ENCODE results near the gene GNAL.
"Not testable (repeated sequence)": the region's sequence is repeated elsewhere in the genome, so short reads cannot be mapped to it uniquely, and the experiment has no call there.

GNAL gene

DNA sequence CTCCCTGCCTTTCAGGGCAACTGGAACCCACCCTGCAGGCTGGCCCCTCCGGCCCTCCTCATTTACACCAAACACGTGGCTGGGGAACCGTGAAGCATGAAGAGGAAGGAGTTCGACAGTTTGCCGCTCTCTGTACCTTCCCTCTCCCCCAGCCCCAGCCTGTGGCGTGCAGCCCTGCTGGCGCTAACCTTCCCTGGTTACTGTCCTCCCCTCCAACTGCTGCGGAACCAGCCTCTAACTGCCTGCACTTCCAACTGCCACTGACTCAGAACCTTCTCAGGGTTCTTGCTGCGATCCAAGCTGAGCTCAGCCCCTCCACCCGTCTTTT is 19.2 kb upstream of the GNAL start:
- DNase-seq: no peak

DNA sequence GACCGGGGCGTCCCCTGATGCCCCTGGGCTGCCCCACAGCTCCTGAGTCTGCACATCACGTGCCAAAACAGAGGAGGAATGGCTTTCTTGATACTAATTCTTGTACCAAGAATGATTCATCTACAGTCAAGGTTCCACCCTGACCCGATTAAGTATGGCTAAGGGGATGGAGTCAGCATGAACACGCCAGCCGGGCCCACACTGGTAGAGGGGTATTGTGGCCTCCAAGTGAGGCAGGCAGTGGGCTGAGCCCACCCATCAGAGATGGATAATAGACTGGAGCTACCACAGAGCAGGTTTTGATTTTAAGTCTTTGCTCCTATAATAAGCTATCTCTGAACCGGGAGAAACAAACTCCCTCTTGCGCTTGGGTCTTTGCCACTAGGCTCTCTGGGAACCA is 17.9 kb upstream of the GNAL start:
- no peak for DNase-seq

DNA sequence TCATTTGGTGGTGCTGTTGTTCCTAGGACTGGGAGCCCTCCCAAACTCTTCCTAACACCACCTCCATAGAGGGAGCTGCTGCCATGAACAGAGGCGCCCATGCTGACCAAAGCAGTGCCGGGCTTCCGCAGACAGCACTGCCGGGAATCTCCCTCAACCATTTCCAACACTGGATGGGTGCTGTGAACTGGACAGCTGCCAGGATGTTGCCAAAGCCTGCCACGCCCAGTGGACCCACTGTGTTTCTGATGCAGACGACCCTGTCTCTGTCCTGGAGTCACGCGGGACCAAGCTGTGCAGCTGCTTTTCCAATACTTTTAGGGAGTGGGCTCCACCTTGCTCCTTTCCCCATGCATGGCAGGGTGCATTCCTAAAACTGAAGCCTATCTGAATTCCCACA is 16.9 kb upstream of the GNAL start:
- no peak for DNase-seq

DNA sequence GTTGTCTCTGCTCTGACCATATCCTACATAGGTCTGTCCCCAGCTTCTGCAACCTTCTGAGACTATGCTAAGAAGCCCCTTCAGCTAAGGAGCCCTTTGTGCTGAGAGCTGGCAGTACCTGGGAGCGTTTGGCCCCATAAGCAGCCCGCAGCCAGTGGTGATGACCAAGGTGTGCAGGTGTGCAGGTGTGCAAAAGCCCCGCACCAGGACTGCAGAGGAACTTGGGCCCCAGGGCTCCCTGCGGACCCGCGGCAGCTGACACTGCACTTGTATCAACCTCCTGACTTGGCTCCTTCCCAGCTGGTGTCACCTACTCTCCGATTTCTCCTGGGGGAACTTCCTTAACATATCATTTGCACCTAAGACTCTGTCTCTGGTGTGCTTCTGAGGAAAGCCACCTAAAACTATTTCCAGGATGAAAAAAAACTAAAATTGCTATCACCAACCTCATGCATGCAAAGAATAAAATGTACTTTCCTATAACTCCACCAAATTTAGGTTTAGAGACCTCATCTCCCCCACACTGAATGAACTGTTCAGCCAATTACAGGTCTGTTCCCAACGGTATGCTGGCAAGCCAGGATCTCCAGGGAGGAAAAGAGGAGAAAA is 16.1 kb upstream of the GNAL start:
- no peak for DNase-seq

DNA sequence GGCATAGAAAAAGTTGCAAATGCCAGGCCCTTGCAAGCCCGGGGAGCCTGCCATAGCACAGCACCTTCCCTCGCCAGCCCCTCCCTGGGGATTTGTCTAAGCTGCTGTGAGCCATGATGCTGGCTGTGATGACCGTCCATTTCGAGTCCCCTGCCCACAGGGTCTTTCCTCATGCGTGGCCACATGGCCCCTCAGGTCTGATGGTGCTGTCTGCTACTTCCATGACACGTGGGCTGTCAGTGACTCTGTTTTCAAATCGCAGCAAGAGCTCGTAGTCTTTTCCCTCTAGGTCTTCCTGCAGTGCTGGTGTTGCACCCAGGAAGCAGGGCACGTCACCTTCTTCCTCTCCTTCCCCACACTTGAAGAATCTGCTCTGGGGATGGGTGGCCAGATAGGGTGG is 15.5 kb upstream of the GNAL start:
- DNase-seq: no peak

DNA sequence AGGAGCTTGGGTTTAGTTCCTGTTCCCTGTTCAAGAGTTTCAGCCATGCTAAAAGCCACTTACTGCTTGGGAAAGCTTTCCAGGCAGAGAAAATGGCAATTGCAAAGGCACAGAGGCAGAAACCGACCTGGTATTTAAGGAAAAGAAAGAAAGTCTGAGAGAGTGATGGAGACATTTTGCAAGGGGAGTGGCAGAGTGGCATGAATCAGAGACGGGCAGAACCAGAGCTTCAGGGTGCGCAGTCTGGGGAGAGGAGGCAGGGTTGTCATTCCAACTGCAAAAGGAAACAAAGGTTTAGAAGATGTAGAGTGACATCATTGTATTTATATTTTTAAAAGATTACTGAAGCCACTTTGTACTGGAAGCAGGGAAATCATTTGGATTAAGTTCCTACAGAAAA is 14.9 kb upstream of the GNAL start:
- no peak for DNase-seq

DNA sequence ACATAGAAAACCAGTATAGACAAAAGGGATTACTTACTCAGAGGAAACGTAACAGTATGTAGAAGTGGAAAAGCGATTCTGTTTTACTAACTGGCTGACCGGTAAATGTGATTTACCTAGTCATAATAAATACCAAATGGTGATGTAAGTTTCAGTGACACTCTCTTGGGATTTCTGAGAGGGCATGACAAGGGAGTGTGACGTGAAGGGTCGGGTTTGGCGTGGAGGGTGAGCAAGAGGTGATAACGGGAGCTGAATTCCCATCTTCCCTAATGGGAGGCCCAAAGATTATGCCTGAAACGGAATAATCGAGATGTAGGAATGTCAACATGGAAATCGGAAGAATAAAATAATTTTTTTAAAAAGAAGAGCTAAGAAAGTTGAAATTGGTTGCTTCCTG is 12.7 kb upstream of the GNAL start:
- no peak for DNase-seq

DNA sequence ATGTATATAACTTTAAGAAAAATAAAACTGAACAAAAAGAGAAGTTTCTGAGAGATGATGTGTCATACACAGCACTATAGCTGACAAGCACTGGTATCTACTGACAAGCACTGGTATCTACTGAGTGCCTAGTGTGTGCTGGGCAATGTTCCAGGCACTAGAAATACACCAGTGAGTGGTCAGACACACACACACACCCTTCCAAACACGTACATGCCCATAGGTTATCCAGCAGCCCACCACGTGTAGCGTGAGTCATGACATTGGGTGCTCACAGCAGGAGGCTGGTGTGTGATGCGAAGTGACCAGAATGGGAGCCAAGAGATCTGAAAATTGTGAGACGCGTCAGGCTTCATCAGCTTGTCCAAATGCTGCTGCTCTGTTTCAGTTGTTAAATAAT is 12.2 kb upstream of the GNAL start:
- DNase-seq: no peak

DNA sequence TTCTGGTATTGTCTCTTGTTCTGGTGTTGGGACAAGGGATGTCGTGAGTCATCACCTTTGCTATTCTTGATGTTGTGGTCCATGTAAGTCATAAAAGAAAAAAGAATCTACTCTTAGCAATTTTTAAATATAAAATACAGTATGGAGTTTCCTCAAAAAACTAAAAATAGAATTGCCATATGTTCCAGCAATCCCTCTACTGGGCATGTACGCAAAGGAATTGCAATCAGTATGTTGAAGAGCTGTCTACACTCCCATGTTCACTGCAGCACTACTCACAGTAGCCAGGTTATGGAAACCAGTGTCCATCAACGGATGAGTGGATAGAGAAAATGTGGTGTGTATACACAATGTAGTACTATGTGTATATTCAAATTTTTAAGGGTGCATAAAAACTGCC is 10.9 kb upstream of the GNAL start:
- no peak for DNase-seq

DNA sequence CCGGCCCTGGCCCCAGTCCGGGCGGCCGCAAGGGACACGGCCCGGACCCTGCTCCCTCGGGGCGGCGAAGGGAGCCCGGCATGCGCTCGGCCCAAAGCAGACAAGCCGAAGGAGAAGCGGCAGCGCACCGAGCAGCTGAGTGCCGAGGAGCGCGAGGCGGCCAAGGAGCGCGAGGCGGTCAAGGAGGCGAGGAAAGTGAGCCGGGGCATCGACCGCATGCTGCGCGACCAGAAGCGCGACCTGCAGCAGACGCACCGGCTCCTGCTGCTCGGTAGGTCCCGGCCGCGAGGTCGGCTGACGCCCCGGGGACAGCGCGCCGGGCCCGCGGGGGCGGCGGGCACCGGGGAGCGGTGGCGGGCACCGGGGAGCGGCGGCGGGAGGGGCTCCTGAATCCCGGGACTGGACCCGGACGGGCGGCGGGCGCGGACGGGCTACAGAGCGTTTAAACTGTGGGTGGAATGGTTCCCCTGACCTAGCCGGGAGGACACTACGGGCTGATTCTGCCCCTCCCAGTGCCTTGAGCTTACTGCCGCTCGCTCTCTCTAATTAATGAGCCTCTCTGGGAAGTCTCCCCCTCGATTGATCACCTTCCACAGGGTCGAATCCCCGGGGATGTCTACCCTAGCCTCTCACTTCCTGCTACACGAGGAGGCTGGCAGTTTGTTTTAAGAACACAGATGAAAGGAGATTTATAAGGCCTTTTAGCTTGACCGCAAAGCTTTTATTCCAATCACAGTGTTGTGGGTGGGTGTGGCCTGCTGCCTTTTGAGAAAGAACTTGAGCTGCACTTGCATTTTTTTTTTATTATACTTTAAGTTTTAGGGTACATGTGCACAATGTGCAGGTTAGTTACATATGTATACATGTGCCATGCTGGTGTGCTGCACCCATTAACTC is 853 bp downstream of the GNAL start:
- no peak for DNase-seq

DNA sequence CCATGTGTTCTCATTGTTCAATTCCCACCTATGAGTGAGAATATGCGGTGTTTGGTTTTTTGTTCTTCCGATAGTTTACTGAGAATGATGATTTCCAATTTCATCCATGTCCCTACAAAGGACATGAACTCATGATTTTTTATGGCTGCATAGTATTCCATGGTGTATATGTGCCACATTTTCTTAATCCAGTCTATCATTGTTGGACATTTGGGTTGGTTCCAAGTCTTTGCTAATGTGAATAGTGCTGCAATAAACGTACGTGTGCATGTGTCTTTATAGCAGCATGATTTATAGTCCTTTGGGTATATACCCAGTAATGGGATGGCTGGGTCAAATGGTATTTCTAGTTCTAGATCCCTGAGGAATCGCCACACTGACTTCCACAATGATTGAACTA is 1.6 kb downstream of the GNAL start:
- not testable (repeated sequence) for DNase-seq

DNA sequence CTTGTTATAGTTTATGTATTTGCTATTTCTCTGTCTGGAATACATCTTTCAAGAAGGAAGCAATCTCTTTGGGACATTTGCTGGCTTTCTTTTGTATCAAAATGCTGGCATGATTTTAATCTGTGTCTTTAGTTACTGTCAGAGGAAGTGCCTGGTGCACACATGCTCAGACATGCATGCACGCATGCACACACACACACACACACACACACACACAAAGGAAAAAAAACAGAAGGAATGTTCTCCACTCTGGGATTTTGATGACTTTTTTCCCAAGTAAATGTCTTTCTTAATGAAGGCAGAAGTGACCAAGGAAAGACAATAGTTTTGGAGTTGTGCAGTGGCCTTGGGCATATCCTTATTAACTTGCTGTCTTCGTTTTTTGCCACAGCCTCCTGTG is 6.7 kb downstream of the GNAL start:
- DNase-seq: no peak

DNA sequence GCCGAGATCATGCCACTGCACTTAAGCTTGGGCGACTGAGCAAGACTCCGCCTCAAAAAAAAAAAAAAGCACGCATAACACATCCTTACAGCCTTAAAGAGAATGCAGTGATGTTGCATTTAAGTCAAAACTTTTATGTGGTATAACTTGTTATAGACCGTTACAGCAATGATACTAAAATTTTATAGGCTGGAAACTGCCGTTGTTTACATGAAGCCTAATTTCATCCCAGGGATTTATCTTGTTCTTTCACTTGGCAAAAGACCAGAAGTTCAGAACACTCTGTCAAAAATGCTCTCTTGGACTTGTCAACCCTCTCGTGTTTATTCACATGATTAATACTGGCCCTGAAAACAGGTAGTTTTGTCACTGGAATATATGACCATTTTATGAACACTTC is 7.4 kb downstream of the GNAL start:
- no peak for DNase-seq

DNA sequence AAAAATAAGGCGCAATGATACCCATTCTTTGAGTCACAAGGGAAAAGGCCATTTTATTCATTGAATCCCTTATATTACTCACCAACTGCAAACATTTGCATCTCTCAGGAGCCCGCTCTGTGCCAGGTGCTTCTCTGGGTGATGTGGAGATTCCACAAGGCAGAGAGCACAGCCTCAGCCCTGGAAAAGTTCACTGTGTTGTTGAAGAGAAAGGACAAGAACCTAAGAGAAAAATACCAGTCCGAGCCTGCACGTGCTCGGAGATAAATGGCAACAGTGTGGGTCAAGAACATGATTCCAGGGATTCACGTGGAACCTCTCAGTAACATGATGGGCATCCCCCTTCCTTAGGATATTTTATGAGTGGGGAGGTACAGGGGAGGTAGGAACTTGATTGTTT is 11.8 kb downstream of the GNAL start:
- DNase-seq: no peak

DNA sequence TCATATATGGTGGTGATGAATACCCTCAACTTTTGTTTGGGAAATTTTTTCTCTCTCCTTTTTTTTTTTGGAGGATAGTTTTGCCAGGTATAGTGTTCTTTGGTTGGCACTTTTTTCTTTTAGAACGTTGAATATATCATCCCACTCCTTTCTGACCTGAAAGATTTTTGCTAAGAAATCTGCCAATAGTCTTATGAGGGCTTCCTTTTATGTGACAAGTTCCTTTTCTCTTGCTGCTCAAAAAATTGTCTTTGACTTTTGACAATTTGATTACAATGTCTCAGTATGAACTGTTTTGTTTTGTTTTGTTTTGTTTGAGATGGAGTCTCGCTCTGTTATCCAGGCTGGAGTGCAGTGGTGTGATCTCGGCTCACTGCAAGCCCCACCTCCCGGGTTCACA is 21.5 kb downstream of the GNAL start:
- DNase-seq: no peak

DNA sequence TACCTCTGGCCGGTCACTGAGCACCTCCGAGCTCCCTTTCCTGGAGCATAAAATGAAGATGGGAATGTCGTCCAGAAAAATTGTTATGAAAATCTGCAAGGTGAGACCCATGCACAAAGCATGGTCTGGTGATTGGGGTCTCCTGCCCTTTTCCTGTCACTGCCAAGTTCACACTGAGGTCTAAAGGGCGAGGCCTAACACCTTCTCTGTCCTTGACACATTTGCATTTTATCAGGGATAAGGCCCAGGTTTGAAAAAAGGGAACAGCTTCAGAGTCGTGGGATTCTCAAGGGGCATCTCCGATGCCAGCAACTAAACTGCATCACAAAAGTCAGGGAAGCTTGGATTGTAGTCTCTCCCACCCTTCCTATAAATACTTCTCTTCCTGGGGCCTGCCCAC is 24.7 kb downstream of the GNAL start:
- no peak for DNase-seq

DNA sequence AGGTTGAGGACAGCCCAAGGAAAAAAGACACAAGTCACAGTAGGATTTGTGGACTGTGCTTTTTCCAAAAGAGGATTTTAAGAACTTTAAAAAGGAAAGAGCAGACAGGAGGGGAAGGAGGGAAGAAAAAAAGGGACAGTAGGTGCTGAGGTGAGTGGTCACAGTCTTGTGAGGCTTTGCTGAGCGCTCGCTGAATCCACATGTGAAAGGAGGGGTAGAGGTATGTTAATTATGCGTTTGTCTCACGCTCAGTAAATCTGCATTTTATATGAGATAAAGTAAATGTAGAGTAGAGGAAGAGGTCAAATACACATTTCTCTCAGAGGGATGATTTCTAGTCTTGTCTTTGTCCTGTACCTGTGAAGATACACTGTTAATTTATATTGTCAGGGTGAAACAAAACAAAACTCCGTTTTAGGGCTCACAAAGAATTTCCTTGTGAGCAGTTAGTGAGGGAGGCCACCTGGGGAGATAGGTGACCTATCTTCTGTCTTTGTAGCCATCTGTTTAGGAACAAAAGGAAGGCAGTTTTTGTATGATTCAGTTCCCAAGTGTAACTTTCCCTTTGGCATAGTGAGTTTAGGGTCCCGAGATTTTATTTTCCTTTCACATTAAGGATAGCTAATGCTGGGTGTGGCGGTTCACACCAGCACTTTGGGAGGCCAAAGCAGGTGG is 25.3 kb downstream of the GNAL start:
- DNase-seq: no peak

DNA sequence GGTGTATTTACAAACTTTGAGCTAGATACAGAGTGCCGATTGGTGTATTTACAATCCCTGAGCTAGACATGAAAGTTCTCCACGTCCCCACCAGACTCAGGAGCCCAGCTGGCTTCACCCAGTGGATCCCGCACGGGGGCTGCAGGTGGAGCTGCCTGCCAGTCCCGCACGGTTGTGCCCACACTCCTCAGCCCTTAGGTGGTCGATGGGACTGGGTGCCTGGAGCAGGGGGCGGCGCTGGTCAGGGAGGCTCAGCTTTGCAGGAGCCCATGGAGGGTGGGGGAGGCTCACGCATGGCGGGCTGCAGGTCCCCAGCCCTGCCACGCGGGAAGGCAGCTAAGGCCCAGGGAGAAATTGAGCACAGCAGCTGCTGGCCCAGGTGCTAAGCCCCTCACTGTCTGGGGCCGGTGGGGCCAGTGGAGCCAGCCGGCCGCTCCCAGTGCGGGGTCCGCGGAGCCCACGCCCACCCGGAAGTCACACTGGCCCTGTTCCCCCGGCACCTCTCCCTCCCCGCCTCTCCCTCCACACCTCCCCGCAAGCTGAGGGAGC is 27.8 kb downstream of the GNAL start:
- DNase-seq: not testable (repeated sequence)

DNA sequence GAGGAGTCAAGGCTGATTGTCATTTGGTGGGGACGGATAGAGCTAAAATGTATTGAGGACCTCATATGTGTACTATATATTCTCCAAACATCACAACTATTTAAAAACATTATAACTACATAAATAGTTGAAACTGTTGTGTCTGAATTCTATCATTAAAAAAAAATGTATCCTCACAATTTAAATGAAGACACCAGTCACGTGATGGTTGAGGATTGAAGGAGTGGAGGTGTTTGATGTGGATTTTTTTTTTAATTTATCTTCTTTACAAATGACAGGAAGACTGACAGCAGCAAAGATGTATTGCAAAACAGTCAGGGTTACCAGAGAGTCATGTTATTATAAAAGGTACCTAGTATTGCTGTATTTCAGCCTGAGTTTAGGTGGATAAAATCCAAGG is 30.0 kb downstream of the GNAL start:
- DNase-seq: no peak

DNA sequence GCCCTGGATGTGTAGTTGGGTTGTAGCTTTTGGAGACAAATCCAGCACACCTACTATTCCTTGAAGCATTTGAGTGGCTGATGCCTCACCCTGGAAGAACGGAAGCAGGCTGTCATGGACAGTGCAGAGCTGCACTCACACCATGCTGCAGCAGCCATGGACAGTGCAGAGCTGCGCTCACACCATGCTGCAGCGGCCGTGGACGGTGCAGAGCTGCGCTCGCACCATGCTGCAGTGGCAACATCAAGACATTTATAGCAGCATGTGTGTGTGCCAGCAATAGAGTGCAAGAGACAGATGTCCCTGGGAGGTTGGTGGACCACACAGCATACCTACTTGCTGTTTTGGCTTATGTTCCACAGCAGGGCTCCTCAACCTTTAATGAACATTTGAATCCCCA is 30.6 kb downstream of the GNAL start:
- peak; percentile 37 for DNase-seq

DNA sequence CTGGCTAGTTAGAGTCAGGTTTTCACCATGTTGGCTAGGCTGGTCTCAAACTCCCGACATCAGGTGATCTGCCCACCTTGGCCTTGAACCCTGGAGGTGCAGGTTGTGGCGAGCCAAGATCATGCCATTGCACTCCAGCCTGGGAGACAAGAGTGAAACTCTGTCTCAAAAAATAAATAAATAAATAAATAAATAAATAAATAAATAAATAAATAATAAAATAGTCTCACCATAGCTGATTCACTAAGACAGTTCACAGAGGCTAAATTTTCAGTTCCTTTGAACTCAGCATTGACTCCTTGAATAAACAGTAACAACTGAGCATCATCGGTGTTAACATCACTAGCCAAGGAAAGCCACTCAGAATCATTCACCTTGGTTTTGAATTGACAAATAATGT is 32.7 kb downstream of the GNAL start:
- DNase-seq: no peak

DNA sequence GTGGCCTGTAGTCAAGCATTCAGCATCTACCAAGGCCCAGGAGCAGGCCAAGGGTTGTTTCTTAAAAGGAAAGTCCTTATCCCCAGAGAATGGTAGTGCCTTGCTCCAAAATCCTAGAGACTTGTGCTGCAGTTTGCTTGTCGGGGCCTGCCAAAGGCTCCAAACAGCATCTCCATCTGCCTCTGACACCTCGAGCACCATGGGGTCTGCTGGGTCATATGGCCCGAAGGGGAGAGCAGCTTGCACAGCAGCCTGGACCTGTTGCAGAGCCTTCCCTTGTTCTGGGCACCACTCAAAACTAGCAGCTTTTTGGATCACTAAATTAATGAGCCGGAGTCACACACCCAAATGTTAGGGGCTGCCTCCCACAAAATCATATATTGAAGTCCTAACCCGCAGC is 35.7 kb downstream of the GNAL start:
- DNase-seq: no peak

DNA sequence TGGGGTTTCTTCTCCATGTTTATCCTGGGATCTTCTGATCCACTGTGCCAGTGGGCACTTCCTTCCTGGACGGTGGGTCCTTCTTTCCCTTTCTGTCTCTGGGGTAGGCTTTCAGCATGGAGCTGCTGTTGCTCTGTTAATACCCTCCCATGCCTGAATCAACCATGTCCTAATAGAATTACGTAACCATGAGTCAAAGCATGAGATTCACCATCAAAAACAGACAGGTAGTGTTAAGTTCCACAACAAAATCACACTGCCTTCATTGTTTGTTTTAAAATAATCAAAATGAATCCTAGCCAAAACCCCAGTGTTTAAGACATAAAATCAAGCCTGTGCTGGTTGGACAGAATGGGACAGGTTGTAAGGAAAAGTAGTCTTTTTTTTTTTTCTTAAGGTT is 37.5 kb downstream of the GNAL start:
- no peak for DNase-seq

DNA sequence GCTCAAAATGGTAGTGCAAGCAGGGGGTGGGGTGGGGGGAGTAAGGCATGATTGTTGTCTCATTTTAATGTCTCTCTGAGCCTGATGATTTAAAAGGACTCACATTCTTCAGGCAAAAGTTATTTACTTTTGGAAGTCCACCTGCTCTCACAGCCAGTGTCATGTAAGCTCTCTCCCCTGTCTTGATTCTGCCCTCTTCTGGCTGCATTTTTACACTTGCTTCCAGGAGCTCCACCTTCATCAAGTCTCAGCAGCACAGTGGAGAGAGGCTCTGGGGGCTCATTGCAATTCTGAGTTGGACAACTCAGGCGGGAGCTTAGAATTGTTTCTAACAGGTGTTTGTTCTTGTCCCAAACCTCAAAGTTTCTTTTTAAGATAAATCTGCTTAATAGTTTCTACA is 39.2 kb downstream of the GNAL start:
- no peak for DNase-seq

All from NCI-H2171 (cell line).